WERI-Rb-1 (cell line): ENCODE measurements around the gene CDON.

ENCODE experiments used
- DNase-seq: peaks from one replicate; pipeline ENCODE4 v3.0.0-alpha.2; 2020
- H3K27ac ChIP-seq: fragments of 250-450 bp; sonication (Bioruptor Pico); 2 replicates; pipeline ENCODE4 v1.5.1; 2020; ENCODE audit warnings: mild to moderate bottlenecking, moderate library complexity
- H3K27me3 ChIP-seq: fragments of 250-450 bp; sonication (Bioruptor Pico); 2 replicates; pipeline ENCODE4 v1.5.1; 2021; ENCODE audit warnings: mild to moderate bottlenecking, low read depth, moderate library complexity; ENCODE audit not compliant: insufficient read depth, severe bottlenecking
- H3K36me3 ChIP-seq: fragments of 250-450 bp; sonication (Bioruptor Pico); 2 replicates; pipeline ENCODE4 v1.5.1; 2020; ENCODE audit warnings: mild to moderate bottlenecking, moderate library complexity
- H3K4me3 ChIP-seq: 2 replicates; pipeline ENCODE4 v1.5.1; 2011; ENCODE audit warnings: low read depth, mild to moderate bottlenecking, control low read depth, low read length
- H3K9me3 ChIP-seq: fragments of 250-450 bp; sonication (Bioruptor Pico); 2 replicates; pipeline ENCODE4 v1.5.1; 2021; ENCODE audit warnings: mild to moderate bottlenecking, moderate library complexity; ENCODE audit not compliant: severe bottlenecking
- CTCF ChIP-seq: IDR thresholded peaks from 2 replicates; pipeline ENCODE4 v1.5.1; 2011; ENCODE audit warnings: low read depth, mild to moderate bottlenecking, control low read depth, inconsistent platforms, low read length

The CDON gene

GRCh38 chr11:125945011-125945796 lies 117.5 kb downstream of the CDON start:
- Histone ChIP-seq H3K27me3 (no peaks in the 10 kb centered on the region), H3K36me3 (no peaks in the 10 kb centered on the region), H3K27ac (no peak overlapping the region), H3K4me3 (no peak overlapping the region), H3K9me3 (no peaks in the 10 kb centered on the region)
- TF ChIP-seq CTCF = no peak
- DNase-seq = no peak

- Histone ChIP-seq H3K4me3 (no peak overlapping the region), H3K36me3 (no peaks in the 10 kb centered on the region), H3K9me3 (no peaks in the 10 kb centered on the region), H3K27me3 (no peaks in the 10 kb centered on the region), H3K27ac (no peak overlapping the region)
- DNase-seq = no peak
- no peak for TF ChIP-seq CTCF
Measured at GRCh38 chr11:125944350-125945010, 118.2 kb downstream of the CDON start.

- DNase-seq = no peak
- Histone ChIP-seq H3K27ac (no peak overlapping the region), H3K27me3 (no peaks in the 10 kb centered on the region), H3K4me3 (no peak overlapping the region), H3K9me3 (no peaks in the 10 kb centered on the region), H3K36me3 (no peaks in the 10 kb centered on the region)
- TF ChIP-seq CTCF = no peak
Measured at GRCh38 chr11:125943661-125944349, 118.9 kb downstream of the CDON start.

- TF ChIP-seq CTCF = no peak
- no peak for DNase-seq
- Histone ChIP-seq H3K27ac (no peak overlapping the region), H3K9me3 (no peaks in the 10 kb centered on the region), H3K36me3 (no peaks in the 10 kb centered on the region), H3K27me3 (no peaks in the 10 kb centered on the region), H3K4me3 (no peak overlapping the region)
Measured at GRCh38 chr11:125942771-125943428, 119.8 kb downstream of the CDON start.

- no peaks in the 10 kb centered on the region for H3K36me3 ChIP-seq
- H3K27ac ChIP-seq = no peak overlapping the region
- no peak overlapping the region for H3K4me3 ChIP-seq
- H3K27me3 ChIP-seq = no peaks in the 10 kb centered on the region
- H3K9me3 ChIP-seq = no peaks in the 10 kb centered on the region
- TF ChIP-seq CTCF = peak; percentile 82
- peak; percentile 81 for DNase-seq
Measured at GRCh38 chr11:125941619-125942611, 120.8 kb downstream of the CDON start.
